Measurements from ENCODE around the gene PCBP3.

GRCh38 chr21:45613881-45614280 lies 29.6 kb upstream of the PCBP3 start:
- TF ChIP-seq POLR2A (IDR thresholded peaks at IDR 0.05) (no peak), CTCF (IDR thresholded peaks at IDR 0.05) (no peak), POLR2AphosphoS5 (IDR thresholded peaks at IDR 0.05) (no peak)
